Keratinocyte (primary cell): ENCODE measurements around the gene CGNL1. TPM values are rescaled to one million over a fixed set of nuclear protein-coding genes. Genes with fewer than 3 reads are reported as not detected.

Experiments
- DNase-seq: peaks from one replicate; pipeline ENCODE4 v3.0.0-alpha.2; 2011; ENCODE audit warnings: low read depth, missing footprints, low spot score
- FAIRE-seq: peaks from 2 replicates; lab custom pipeline; 2011; peaks lifted over from hg19 to GRCh38; lab: Jason Lieb, UNC
- H2AFZ ChIP-seq: 2 replicates; pipeline ENCODE4 v1.6.0; 2012; ENCODE audit warnings: low read length, control low read depth, inconsistent platforms; ENCODE audit not compliant: control insufficient read depth
- H3K27ac ChIP-seq: 2 replicates; pipeline ENCODE4 v1.5.1; 2011; ENCODE audit warnings: low read length; ENCODE audit not compliant: control insufficient read depth, insufficient read depth
- H3K27me3 ChIP-seq: 3 replicates; pipeline ENCODE4 v1.6.0; 2011; ENCODE audit warnings: low read length; ENCODE audit not compliant: control insufficient read depth, insufficient read depth; ENCODE audit errors: extremely low read depth
- H3K36me3 ChIP-seq, 2 experiments: 2 replicates in 1 of 2; 3 replicates in 1 of 2; pipeline ENCODE4 v1.5.1; 2011; ENCODE audit warnings: low read length in 2 of 2, mild to moderate bottlenecking in 1 of 2; ENCODE audit not compliant: control insufficient read depth in 2 of 2, insufficient read depth in 2 of 2; ENCODE audit errors: extremely low read depth in 1 of 2
- H3K4me1 ChIP-seq: 3 replicates; pipeline ENCODE4 v1.5.1; 2011; ENCODE audit warnings: low read length; ENCODE audit not compliant: control insufficient read depth, insufficient read depth; ENCODE audit errors: extremely low read depth
- H3K4me2 ChIP-seq: 3 replicates; pipeline ENCODE4 v1.6.0; 2011; ENCODE audit warnings: low read depth, low read length; ENCODE audit not compliant: control insufficient read depth, insufficient read depth; ENCODE audit errors: extremely low read depth
- H3K4me3 ChIP-seq, 3 experiments: fragments of 200-600 bp in 1 of 3; sonication (generic) in 1 of 3; 2 replicates in 2 of 3; 3 replicates in 1 of 3; pipeline ENCODE4 v1.5.1; 2011 to 2016; ENCODE audit warnings: low read length in 3 of 3, mild to moderate bottlenecking in 3 of 3, control low read depth in 2 of 3, inconsistent platforms in 1 of 3, low read depth in 1 of 3, mixed read lengths in 1 of 3, mixed run types in 1 of 3, moderate library complexity in 1 of 3; ENCODE audit not compliant: control insufficient read depth in 2 of 3, insufficient read depth in 2 of 3; ENCODE audit errors: extremely low read depth in 1 of 3
- H3K79me2 ChIP-seq: 2 replicates; pipeline ENCODE4 v1.6.0; 2012; ENCODE audit warnings: low read length; ENCODE audit not compliant: control insufficient read depth, insufficient read depth
- H3K9ac ChIP-seq: 3 replicates; pipeline ENCODE4 v1.6.0; 2011; ENCODE audit warnings: low read length; ENCODE audit not compliant: control insufficient read depth, insufficient read depth; ENCODE audit errors: extremely low read depth
- H3K9me1 ChIP-seq: 3 replicates; pipeline ENCODE4 v1.6.0; 2011; ENCODE audit warnings: low read length; ENCODE audit not compliant: control insufficient read depth, insufficient read depth; ENCODE audit errors: extremely low read depth
- H3K9me3 ChIP-seq: 2 replicates; pipeline ENCODE4 v1.5.1; 2012; ENCODE audit warnings: low read depth, low read length; ENCODE audit not compliant: control insufficient read depth
- H4K20me1 ChIP-seq: 3 replicates; pipeline ENCODE4 v1.6.0; 2011; ENCODE audit warnings: low read length; ENCODE audit not compliant: control insufficient read depth, insufficient read depth; ENCODE audit errors: extremely low read depth
- CTCF ChIP-seq, 3 experiments: IDR thresholded peaks in 1 of 3; conservative IDR thresholded peaks in 1 of 3; optimal IDR thresholded peaks in 1 of 3; 2 replicates in 2 of 3; 3 replicates in 1 of 3; pipeline versions ENCODE3 to v1.5.1; 2011; ENCODE audit warnings: low read length in 3 of 3, mild to moderate bottlenecking in 3 of 3, moderate library complexity in 2 of 3, control low read depth in 1 of 3, inconsistent platforms in 1 of 3; ENCODE audit not compliant: insufficient read depth in 2 of 3; ENCODE audit errors: extremely low read depth in 1 of 3
- EZH2 ChIP-seq: IDR thresholded peaks from one replicate; pipeline ENCODE4 v1.6.1; 2012; ENCODE audit warnings: inconsistent platforms, mild to moderate bottlenecking, low read length, moderate library complexity
- dilution Hi-C: fragments of 300-500 bp; cut with MboI; formaldehyde crosslinking; loops from one replicate; pipeline ENCODE4 v1.7.0; 2020; ENCODE audit warnings: low sequenced_read_pairs; ENCODE audit not compliant: extremely low pct_ligation_motif_present
- polyA plus RNA-seq, 5 experiments: library from polyadenylated mRNA; depleted of rRNA in 3 of 5; stranded (reverse) in 3 of 5; stranded (forward) in 1 of 5; unstranded in 1 of 5; fragments of >200 nt; gene quantifications; 1 replicate in 1 of 5; 2 replicates in 3 of 5; 3 replicates in 1 of 5; pipeline versions ENCODE4 v1.2.1 to v1.2.3, GENCODE V29; 2011 to 2012; ENCODE audit warnings: missing spikeins in 2 of 5, low read depth in 1 of 5, low replicate concordance in 1 of 5

Gene CGNL1
- polyA plus RNA-seq, 1 donor (not counting 4 experiments of a cell fraction or from before 2014, with no cell fraction given) = 0.05 TPM

- no peak for TF ChIP-seq EZH2
- TF ChIP-seq CTCF (optimal IDR thresholded peaks at IDR 0.05 in 1 of 3, IDR thresholded peaks at IDR 0.05 in 1 of 3, conservative IDR thresholded peaks at IDR 0.05 in 1 of 3; ENCODE audit: extremely low read depth in 1 of 3, insufficient read depth in 2 of 3, low read length in 3 of 3) = no peak
- no peaks in the 10 kb centered on the region for H3K9me3 ChIP-seq
- H3K79me2 ChIP-seq = no peaks in the 10 kb centered on the region
- peak within 1 kb of the TSS; percentile 24 for H3K9ac ChIP-seq
- dilution Hi-C loops = no loop called here
- H3K4me1 ChIP-seq = peaks cover 31% of the 10 kb centered on the region
- no peaks in the 10 kb centered on the region for H3K27me3 ChIP-seq
- peak within 1 kb of the TSS; percentile 77 for H2AFZ ChIP-seq
- H3K4me3 ChIP-seq = peak within 1 kb of the TSS; percentile 46 to 59 (median 54)
- H3K9me1 ChIP-seq = no peaks in the 10 kb centered on the region
- DNase-seq (no peak), FAIRE-seq (no peak)
- H4K20me1 ChIP-seq = no peaks in the 10 kb centered on the region
- H3K36me3 ChIP-seq = no peaks in the 10 kb centered on the region
- peak within 1 kb of the TSS; percentile 87 for H3K4me2 ChIP-seq
- no peak within 1 kb of the TSS for H3K27ac ChIP-seq
These were observed 215.6 kb downstream of the CGNL1 start, which contains the start of gene MYZAP for GRCh38 chr15:57591822-57592367. Gene MYZAP (plus strand): TSS chr15:57591904. CDS start chr15:57592035, 131 bp downstream.

- TF ChIP-seq CTCF (optimal IDR thresholded peaks at IDR 0.05 in 1 of 3, IDR thresholded peaks at IDR 0.05 in 1 of 3, conservative IDR thresholded peaks at IDR 0.05 in 1 of 3; ENCODE audit: extremely low read depth in 1 of 3, insufficient read depth in 2 of 3, low read length in 3 of 3) (no peak), EZH2 (no peak)
- Histone ChIP-seq H3K4me1 (peaks cover 31% of the 10 kb centered on the region), H3K9me1 (no peaks in the 10 kb centered on the region), H3K27me3 (no peaks in the 10 kb centered on the region), H4K20me1 (no peaks in the 10 kb centered on the region), H3K36me3 (no peaks in the 10 kb centered on the region), H3K9me3 (no peaks in the 10 kb centered on the region), H2AFZ (no peak overlapping the region), H3K4me2 (peak overlapping the region; percentile 76), H3K9ac (no peak overlapping the region), H3K79me2 (no peaks in the 10 kb centered on the region), H3K4me3 (peak overlapping the region in 2 of 3 experiments; percentile 47 to 52), H3K27ac (no peak overlapping the region)
- FAIRE-seq = no peak
- DNase-seq = no peak
- dilution Hi-C loops = no loop called here
These were observed 216.1 kb downstream of the CGNL1 start for GRCh38 chr15:57592426-57592825.
